ENCODE measurements around the gene FIBP. TPM values are rescaled to one million over a fixed set of nuclear protein-coding genes. Genes with fewer than 3 reads are reported as not detected.

Gene FIBP
- total and polyA plus RNA-seq, 2 donors (not counting 3 experiments of a cell fraction or from before 2014, with no cell fraction given), result 105 to 162 TPM

GRCh38 chr11:65871811-65872548 is 16.3 kb downstream of the FIBP start:
- peaks cover 17% of the 10 kb centered on the region for H3K4me1 ChIP-seq (ENCODE audit: control insufficient read depth, extremely low read depth, insufficient read depth, low read length)
- H3K4me3 ChIP-seq (replicated peaks in 1 of 3; ENCODE audit: insufficient read depth in 1 of 3, low read depth in 1 of 3, low read length in 3 of 3), result peak overlapping the region; percentile 27 to 55 (median 42)
- peak overlapping the region; percentile 52 for H3K27ac ChIP-seq (ENCODE audit: insufficient read depth, low read depth, low read length)
- H2AFZ ChIP-seq (ENCODE audit: low read depth, low read length), result peak overlapping the region; percentile 28
- intact Hi-C loops (cut with micrococcal nuclease), result loop anchor here (1.0 to 2.0 kb wide), 2 partner anchors 12 to 17 kb away; partner anchors contain the start of genes FIBP and MUS81
- DNase-seq (ENCODE audit: low read depth, low spot score) (peak; percentile 46), FAIRE-seq (peak; percentile 74)
- peaks cover 0 to 16% of the 10 kb centered on the region in 2 experiments for H3K36me3 ChIP-seq (ENCODE audit: control insufficient read depth in 2 of 2, extremely low read depth in 1 of 2, insufficient read depth in 2 of 2, low read length in 2 of 2)
- peaks cover 2% of the 10 kb centered on the region for H3K79me2 ChIP-seq (ENCODE audit: control insufficient read depth, insufficient read depth, low read length)
- dilution Hi-C loops (cut with MboI; ENCODE audit: extremely low pct_ligation_motif_present, low sequenced_read_pairs), result no loop called here
- H4K20me1 ChIP-seq (replicated peaks; ENCODE audit: control insufficient read depth, extremely low read depth, insufficient read depth, low read length), result no peaks in the 10 kb centered on the region
- H3K9me3 ChIP-seq (replicated peaks; ENCODE audit: control insufficient read depth, insufficient read depth, low read length), result no peaks in the 10 kb centered on the region
- BruUV-seq (replicated peaks), result no TSS peak
- H3K9ac ChIP-seq (replicated peaks; ENCODE audit: extremely low read depth, insufficient read depth, low read length), result peak overlapping the region; percentile 66
- H3K27me3 ChIP-seq (ENCODE audit: control insufficient read depth in 2 of 2, insufficient read depth in 2 of 2, low read length in 2 of 2), result no peaks in the 10 kb centered on the region
- ChIA-PET POLR2A (interaction anchor here (0.9 to 1.9 kb wide), 3 partner anchors 12 to 19 kb away, joined by 4 to 19 read pairs (median 11); partner anchors contain the start of genes CCDC85B, CFL1 and MUS81), CTCF (interaction anchor here (0.7 to 7.1 kb wide), 10 partner anchors 12 to 116 kb away, joined by 3 to 73 read pairs (median 4); partner anchors contain the start of genes AP5B1, CCDC85B, CFL1 and FIBP)
- no peaks in the 10 kb centered on the region for H3K9me1 ChIP-seq (replicated peaks; ENCODE audit: control insufficient read depth, extremely low read depth, insufficient read depth, low read length)
- peak; percentile 29 for TF ChIP-seq POLR2AphosphoS5 (IDR thresholded peaks at IDR 0.05; ENCODE audit: insufficient read depth, low read depth, low read length)
- TF ChIP-seq CTCF (IDR thresholded peaks at IDR 0.05; ENCODE audit: extremely low read depth in 1 of 2, insufficient read depth in 1 of 2, low read depth in 1 of 2, low read length in 2 of 2), result peak in 1 of 2 donors; percentile 17
- TF ChIP-seq EZH2 (IDR thresholded peaks at IDR 0.05; ENCODE audit: borderline replicate concordance, low read depth, low read length, severe bottlenecking), result no peak
- peak overlapping the region; percentile 57 for H3K4me2 ChIP-seq (ENCODE audit: insufficient read depth, low read length)
